B cell (primary cell): ENCODE data around the gene S100A14.

Source experiments
- CTCF ChIP-seq: fragments of 200-600 bp; IDR thresholded peaks from one replicate; pipeline ENCODE4 v1.8.0; 2022; ENCODE audit warnings: antibody characterized with exemption, mild to moderate bottlenecking
- EZH2 ChIP-seq: IDR thresholded peaks from 2 replicates; pipeline ENCODE4 v1.6.1; 2012; ENCODE audit warnings: borderline replicate concordance, low read depth, mild to moderate bottlenecking, moderate library complexity, low read length; ENCODE audit not compliant: insufficient read depth, poor library complexity, severe bottlenecking

GRCh38 chr1:153648000-153648643, 32.0 kb upstream of the S100A14 start:
- no peak for TF ChIP-seq CTCF
- no peak for TF ChIP-seq EZH2
